GM12878 (cell line): ENCODE measurements around the gene TSPAN10.
A peak's percentile ranks its signal among the peaks of the same experiment; 100 is the strongest.

Experiments
- CEBPB ChIP-seq, 2 experiments: fragments of 150-350 bp in 1 of 2; IDR thresholded peaks; 2 replicates each; pipeline ENCODE4 v1.6.1; 2012 to 2014; ENCODE audit warnings: low read depth in 2 of 2, low read length in 2 of 2, borderline replicate concordance in 1 of 2, inconsistent platforms in 1 of 2
- CHD1 ChIP-seq: IDR thresholded peaks from 2 replicates; pipeline ENCODE4 v1.6.1; 2012; ENCODE audit warnings: low read depth, low read length, improper control_type of control experiment
- HDGF ChIP-seq: fragments of 450-650 bp; IDR thresholded peaks from 2 replicates; pipeline ENCODE4 v1.6.1; 2016; ENCODE audit warnings: antibody characterized with exemption
- NRF1 ChIP-seq: conservative IDR thresholded peaks from 2 replicates; pipeline ENCODE4 v1.6.1; 2011; ENCODE audit warnings: mild to moderate bottlenecking, low read depth, low read length, improper control_type of control experiment
- POLR2AphosphoS5 ChIP-seq: IDR thresholded peaks from 2 replicates; pipeline ENCODE4 v1.6.1; 2011; ENCODE audit warnings: mild to moderate bottlenecking, low read length, inconsistent platforms
- POU2F2 ChIP-seq: IDR thresholded peaks from 3 replicates; pipeline ENCODE4 v1.6.1; 2011; ENCODE audit warnings: low read depth, mild to moderate bottlenecking, low read length, borderline replicate concordance
- TCF3 ChIP-seq: IDR thresholded peaks from 2 replicates; pipeline ENCODE4 v1.6.1; 2012; ENCODE audit warnings: low read depth, mild to moderate bottlenecking, low read length, borderline replicate concordance; ENCODE audit not compliant: insufficient read depth
- TF ChIP-seq, protein P1 (sequence below), 3 experiments: IDR thresholded peaks in 2 of 3; conservative IDR thresholded peaks in 1 of 3; 2 replicates each; pipeline ENCODE4 v1.5.1; 2011; ENCODE audit warnings: low read depth in 3 of 3, low read length in 3 of 3, mild to moderate bottlenecking in 3 of 3, control low read depth in 2 of 3, moderate library complexity in 2 of 3, inconsistent platforms in 1 of 3, mixed read lengths in 1 of 3; ENCODE audit not compliant: control insufficient read depth in 2 of 3, insufficient read depth in 1 of 3; ENCODE audit errors: extremely low read depth in 1 of 3
- TF ChIP-seq, protein P2 (sequence below): fragments of 450-650 bp; IDR thresholded peaks from 2 replicates; pipeline ENCODE4 v1.6.1; 2016; ENCODE audit warnings: mild to moderate bottlenecking, moderate library complexity, borderline replicate concordance
- TF ChIP-seq, protein P3 (sequence below): IDR thresholded peaks from 2 replicates; pipeline ENCODE4 v1.6.1; 2012; ENCODE audit warnings: low read depth, low read length, improper control_type of control experiment

DNA sequence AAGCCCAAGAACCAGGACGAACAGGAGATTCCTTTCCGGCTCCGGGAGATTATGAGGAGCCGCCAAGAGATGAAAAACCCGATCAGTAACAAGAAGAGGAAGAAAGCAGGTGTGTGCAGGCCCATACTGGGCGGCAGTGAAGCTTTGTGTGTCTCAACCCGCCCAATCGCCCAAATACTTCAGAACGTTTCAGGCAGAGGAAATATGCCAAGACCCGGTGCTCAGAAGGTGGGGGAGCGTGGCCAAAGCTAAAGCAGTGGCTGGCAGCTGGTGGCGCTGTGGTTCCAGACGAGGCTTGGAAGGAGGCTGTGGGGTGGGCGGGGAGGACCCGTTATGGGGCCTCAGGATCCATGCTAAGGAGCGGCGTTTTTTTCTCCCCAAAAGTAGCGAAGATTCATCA lies 30.8 kb downstream of the TSPAN10 start:
- no peak for TF ChIP-seq HDGF
- TF ChIP-seq, protein P1, sequence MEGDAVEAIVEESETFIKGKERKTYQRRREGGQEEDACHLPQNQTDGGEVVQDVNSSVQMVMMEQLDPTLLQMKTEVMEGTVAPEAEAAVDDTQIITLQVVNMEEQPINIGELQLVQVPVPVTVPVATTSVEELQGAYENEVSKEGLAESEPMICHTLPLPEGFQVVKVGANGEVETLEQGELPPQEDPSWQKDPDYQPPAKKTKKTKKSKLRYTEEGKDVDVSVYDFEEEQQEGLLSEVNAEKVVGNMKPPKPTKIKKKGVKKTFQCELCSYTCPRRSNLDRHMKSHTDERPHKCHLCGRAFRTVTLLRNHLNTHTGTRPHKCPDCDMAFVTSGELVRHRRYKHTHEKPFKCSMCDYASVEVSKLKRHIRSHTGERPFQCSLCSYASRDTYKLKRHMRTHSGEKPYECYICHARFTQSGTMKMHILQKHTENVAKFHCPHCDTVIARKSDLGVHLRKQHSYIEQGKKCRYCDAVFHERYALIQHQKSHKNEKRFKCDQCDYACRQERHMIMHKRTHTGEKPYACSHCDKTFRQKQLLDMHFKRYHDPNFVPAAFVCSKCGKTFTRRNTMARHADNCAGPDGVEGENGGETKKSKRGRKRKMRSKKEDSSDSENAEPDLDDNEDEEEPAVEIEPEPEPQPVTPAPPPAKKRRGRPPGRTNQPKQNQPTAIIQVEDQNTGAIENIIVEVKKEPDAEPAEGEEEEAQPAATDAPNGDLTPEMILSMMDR (IDR thresholded peaks at IDR 0.05 in 2 of 3, conservative IDR thresholded peaks at IDR 0.05 in 1 of 3; ENCODE audit: control insufficient read depth in 2 of 3, extremely low read depth in 1 of 3, insufficient read depth in 1 of 3, low read depth in 3 of 3, low read length in 3 of 3) = 0 out of 6 replicates have a peak, but pooled peaks of 1 of the 3 experiments have one; percentile 22
- no peak for TF ChIP-seq TCF3
- TF ChIP-seq POU2F2 = no peak
- TF ChIP-seq, protein P2, sequence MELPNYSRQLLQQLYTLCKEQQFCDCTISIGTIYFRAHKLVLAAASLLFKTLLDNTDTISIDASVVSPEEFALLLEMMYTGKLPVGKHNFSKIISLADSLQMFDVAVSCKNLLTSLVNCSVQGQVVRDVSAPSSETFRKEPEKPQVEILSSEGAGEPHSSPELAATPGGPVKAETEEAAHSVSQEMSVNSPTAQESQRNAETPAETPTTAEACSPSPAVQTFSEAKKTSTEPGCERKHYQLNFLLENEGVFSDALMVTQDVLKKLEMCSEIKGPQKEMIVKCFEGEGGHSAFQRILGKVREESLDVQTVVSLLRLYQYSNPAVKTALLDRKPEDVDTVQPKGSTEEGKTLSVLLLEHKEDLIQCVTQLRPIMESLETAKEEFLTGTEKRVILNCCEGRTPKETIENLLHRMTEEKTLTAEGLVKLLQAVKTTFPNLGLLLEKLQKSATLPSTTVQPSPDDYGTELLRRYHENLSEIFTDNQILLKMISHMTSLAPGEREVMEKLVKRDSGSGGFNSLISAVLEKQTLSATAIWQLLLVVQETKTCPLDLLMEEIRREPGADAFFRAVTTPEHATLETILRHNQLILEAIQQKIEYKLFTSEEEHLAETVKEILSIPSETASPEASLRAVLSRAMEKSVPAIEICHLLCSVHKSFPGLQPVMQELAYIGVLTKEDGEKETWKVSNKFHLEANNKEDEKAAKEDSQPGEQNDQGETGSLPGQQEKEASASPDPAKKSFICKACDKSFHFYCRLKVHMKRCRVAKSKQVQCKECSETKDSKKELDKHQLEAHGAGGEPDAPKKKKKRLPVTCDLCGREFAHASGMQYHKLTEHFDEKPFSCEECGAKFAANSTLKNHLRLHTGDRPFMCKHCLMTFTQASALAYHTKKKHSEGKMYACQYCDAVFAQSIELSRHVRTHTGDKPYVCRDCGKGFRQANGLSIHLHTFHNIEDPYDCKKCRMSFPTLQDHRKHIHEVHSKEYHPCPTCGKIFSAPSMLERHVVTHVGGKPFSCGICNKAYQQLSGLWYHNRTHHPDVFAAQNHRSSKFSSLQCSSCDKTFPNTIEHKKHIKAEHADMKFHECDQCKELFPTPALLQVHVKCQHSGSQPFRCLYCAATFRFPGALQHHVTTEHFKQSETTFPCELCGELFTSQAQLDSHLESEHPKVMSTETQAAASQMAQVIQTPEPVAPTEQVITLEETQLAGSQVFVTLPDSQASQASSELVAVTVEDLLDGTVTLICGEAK = no peak
- no peak for TF ChIP-seq NRF1
- TF ChIP-seq, protein P3, sequence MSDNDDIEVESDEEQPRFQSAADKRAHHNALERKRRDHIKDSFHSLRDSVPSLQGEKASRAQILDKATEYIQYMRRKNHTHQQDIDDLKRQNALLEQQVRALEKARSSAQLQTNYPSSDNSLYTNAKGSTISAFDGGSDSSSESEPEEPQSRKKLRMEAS = no peak
- no peak for TF ChIP-seq POLR2AphosphoS5
- no peak for TF ChIP-seq CHD1
- TF ChIP-seq CEBPB (IDR thresholded peaks at IDR 0.05; ENCODE audit: borderline replicate concordance in 1 of 2, low read depth in 2 of 2, low read length in 2 of 2) = no peak
